Activated T-cell treated with anti-CD3 and anti-CD28 coated beads for 1 hour (primary cell): Measurements from ENCODE around the gene INPP5D.
"Not testable (repeated sequence)": the region's sequence is repeated elsewhere in the genome, so short reads cannot be mapped to it uniquely, and the experiment has no call there.

Source experiments
- DNase-seq: peaks from one replicate; pipeline ENCODE4 v3.0.0-alpha.2; 2020; ENCODE audit warnings: low read depth

The INPP5D gene

DNA sequence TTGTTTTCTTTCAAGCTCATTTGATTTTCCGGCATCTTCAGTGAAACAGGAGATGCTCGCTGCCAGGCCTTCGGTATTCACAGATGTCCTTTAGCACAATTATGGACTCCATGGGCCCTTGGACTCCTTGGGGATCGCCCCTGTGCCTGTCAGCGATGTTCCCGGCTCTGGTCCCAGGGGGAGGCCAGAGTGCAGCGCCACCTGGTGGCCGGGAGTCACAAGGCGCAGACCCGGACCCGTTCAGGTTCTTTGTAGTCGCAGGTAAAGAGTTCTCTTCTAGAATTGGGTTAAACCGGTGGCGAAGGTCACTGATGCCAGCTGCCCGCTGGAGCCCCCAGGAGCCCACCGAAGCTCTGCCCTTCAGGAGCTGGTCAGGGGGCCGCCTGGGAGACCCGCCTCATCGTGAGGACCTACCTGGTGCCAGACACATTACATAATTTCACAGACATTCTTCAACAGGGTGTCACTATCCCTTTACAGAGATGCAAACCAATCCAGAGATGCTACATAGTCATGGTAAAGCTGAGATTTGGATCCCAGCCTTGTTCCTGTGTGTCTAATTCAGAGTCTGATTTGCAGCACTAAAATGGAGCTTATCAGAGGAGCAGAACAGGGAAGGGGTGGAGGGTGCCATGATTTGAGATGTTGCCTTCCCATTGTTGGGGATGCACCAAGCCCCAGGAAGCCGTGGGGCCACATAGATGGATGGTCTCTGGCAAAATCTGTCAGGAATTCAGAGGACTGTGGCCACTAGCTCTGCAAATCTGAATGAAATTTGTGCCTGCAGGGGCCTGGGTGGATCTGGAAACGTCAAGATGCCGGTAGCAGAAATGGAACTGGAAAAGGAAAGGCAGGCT is 6.0 kb upstream of the INPP5D start:
- peak; percentile 71 for DNase-seq

DNA sequence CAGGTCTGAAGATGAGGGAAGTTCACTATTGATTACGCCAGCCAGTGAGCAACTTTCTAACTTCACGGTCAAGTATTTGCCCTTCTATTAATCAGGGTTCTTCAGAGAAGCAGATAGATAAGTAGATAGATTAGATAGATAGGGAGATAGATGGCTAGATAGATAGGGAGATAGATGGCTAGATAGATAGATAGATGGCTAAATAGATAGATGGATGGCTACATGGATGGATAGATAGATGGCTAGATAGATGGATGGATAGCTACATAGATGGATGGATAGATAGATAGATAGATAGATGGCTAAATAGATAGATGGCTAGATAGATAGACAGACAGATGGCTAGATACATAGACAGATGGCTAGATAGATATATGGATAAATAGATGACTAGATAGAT is 4.8 kb upstream of the INPP5D start:
- no peak for DNase-seq

DNA sequence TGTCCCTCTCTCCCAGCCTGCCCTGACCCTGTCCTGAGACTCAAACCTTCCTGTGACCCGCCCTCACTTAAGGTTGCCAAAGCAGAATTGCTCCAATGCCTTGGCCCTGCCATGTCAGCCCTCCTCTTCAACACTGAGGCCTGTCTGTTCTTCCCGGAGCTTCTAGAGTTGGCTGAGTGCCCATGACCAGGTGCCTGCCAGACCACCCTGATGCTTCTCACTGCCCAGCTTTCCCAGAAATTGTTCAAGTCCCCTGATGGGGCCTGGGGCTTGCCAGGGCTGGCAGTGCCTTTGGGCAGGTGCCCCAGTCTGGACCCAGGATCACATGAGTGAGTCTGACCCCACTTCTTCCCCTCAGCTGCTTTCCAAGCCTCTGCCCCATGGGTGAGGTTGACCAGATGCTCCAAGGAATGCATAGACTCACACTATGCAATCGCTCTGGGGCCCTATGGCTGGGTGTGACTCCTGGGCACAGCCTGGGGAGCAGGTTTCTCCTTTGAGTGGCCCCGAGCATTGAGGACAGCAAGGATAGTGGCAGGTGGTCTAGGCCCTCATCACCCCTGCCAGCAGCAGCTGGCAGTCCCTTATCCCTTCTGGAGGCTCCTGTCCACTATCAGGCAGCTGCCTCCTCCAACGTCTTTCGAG is 3.1 kb upstream of the INPP5D start:
- no peak for DNase-seq

- DNase-seq = no peak
Measured at GRCh38 chr2:233058717-233059546, 1.2 kb upstream of the INPP5D start.

DNA sequence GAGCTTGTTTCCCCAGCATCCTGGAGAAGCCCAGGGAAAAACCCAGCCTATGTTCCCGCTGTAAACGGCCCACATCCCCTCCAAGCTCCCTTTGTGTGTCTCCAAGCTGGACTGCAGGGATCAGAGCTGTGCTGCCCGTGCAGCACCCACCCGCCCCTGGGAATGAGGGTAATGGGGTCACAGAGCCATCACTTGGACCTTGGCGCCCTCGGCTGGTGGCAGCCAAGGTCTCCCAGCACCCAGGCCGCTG is 670 bp upstream of the INPP5D start:
- no peak for DNase-seq

DNA sequence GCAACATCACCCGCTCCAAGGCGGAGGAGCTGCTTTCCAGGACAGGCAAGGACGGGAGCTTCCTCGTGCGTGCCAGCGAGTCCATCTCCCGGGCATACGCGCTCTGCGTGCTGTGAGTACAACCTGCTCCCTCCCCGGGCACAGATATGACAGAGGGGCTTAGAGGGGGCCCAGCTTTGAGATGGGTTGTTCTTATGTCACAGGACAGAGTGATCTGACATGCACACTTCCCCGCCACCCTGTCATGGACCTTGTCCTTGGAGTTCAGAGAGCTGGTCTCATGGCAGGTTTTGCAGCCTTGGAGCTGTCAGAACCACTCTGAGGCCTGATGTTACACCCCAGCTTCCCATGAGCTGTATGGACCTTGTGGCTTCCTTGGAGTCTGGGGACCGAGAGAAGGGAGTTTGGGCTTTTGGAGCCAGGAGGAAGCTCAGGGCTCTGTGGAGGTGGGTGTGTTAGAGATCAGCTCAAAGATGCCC is 398 bp downstream of the INPP5D start:
- DNase-seq = no peak

DNA sequence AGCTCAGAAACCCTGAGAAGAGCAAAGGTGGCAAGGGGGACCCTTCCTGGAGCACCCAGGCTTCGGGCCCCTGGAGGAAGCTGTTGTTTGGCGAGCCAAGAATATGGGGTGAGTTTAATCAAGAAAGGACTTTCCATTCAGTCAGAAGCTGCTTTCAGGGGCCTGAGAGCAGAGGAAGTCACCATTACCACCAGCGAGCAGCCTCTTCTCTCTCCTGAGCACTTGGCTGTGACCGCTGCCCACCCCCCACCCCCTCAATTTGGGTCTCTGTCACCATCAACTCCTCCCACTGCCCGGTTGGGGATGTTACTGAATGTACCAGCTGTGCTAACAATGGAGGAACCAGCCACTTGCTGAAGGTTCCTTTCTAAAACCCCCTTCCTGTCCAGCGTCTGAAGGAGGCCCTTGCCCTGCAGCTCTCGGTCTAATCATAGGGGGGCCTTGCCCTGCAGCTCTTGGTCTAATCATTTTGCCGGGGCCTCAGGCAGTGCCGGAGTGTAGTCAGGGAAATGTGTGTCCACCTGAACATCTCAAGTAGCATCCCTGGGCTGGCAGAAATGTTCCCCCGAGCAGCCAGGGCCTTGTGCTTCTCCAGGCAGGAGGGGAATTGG is 943 bp downstream of the INPP5D start:
- no peak for DNase-seq

GRCh38 chr2:233061591-233062450 is 1.7 kb downstream of the INPP5D start:
- no peak for DNase-seq

DNA sequence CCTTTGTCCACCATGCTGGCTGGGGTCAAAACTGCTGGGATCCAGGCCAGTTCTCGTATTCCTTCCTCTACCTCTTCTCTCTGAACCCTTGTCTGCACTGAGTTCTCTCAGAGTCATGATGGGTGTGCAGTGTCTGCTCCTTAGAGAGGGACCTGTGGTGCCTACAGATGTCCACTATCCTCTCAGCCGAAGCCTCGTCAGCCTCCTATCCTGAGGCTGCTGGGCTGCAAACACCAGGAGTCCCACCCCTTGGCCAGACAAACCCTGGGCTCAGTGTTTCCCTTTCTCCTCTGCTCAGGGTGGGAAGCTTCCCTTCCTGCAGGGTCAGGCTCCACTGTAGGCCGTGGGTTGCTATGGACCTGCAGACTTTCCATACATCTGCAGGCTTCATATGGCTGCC is 2.3 kb downstream of the INPP5D start:
- no peak for DNase-seq

GRCh38 chr2:233062946-233063268 is 2.8 kb downstream of the INPP5D start:
- DNase-seq = no peak

GRCh38 chr2:233063269-233063975 is 3.3 kb downstream of the INPP5D start:
- no peak for DNase-seq

GRCh38 chr2:233063976-233064411 is 3.9 kb downstream of the INPP5D start:
- no peak for DNase-seq

DNA sequence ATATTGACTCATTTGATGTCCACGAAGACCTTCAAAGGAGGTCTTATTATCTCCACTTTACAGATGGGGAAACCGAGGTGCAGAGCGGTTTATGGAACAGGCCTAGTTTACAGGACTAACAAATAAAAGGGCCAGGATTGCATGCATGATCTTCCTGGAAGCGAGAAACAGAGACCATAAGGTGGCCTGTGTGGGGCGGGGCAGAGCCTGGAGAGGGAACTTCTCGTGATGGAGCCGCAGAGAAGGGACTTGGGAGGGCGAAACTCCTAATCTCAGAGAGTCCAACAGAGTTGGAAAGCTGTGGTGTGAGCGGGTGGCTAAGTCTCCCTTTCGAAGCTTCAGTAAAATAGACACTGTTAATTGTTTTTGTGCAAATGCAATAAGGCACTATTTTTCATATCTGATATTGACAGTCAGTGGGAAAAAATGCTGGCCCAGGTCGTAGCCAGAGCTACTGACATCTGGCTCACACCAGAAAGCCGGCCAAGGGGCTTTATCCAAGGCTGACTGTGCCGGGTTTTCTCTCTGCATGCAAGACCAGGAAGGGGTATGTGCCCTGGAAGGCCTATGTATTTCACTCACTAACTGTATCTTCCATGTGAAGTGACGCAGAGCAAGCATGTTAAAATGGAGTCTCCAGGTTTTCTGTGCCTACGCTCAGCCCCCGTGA is 4.5 kb downstream of the INPP5D start:
- no peak for DNase-seq

DNA sequence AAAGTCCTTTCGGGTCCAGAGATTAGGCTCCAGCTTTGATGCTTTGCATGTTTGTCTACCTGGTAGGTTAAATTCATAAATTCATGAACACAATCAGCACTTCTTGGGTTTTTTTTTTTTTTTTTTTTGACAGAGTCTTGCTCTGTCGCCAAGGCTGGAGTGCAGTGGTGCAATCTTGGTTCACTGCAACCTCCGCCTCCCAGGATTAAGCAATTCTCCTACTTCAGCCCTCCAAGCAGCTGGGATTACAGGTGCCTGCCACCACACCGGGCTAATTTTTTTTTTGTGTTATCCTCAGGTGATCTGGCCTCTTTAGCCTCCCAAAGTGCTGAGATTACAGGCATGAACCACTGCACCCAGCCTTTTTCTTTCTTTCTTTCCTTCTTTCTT is 5.1 kb downstream of the INPP5D start:
- not testable (repeated sequence) for DNase-seq

- DNase-seq = no peak
Measured at GRCh38 chr2:233065954-233066470, 5.9 kb downstream of the INPP5D start.

GRCh38 chr2:233068762-233069418 is 8.7 kb downstream of the INPP5D start:
- no peak for DNase-seq

GRCh38 chr2:233072838-233073237 is 12.7 kb downstream of the INPP5D start:
- no peak for DNase-seq

GRCh38 chr2:233074106-233074505 is 14.0 kb downstream of the INPP5D start:
- DNase-seq = no peak

DNA sequence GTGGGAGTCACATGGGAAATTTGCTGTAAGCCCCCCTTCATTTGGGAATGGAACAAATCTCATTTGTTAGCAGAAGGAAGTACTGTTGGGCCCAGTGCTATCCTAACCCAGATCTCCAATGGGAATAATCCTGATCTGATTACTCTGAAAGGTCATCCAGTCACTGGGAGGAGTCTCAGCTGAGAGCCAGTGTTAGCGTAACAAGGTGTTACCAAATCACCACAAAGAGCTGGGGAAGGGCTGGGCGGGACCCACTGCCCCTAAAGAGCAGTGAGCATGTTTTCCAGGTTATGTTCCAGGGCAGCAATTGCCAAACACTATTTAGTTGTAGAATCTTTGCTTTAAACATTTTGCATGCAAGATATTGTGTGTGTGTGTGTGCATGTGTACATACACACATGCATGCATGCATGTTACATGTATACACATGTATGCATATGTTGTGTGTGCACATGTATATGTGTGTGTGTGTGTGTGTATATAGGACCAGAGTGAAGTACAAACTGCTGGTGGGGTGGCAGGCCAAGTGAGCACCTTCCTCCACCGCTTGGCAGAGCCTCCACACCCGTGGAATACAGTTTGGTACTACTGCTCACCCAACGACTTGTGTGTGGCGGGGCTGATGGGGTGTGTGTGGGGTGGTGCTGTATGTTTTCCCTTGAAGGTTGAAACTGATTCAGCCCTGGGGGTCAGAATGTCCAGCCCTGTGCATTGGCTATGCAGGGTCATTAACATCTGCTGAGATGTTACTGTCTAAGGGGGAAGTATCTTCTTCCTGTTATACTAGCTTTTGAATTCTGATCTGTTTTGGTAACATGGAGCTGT is 15.2 kb downstream of the INPP5D start:
- no peak for DNase-seq
